HUDEP-2 (cell line): ENCODE data around the gene IGLL5.

Experiments used
- DNase-seq, 76 experiments: peaks; one replicate each; lab custom pipeline; 2025; ENCODE audit not compliant: unreplicated experiment in 76 of 76; lab: John Stamatoyannopoulos, UW

IGLL5 gene

DNA sequence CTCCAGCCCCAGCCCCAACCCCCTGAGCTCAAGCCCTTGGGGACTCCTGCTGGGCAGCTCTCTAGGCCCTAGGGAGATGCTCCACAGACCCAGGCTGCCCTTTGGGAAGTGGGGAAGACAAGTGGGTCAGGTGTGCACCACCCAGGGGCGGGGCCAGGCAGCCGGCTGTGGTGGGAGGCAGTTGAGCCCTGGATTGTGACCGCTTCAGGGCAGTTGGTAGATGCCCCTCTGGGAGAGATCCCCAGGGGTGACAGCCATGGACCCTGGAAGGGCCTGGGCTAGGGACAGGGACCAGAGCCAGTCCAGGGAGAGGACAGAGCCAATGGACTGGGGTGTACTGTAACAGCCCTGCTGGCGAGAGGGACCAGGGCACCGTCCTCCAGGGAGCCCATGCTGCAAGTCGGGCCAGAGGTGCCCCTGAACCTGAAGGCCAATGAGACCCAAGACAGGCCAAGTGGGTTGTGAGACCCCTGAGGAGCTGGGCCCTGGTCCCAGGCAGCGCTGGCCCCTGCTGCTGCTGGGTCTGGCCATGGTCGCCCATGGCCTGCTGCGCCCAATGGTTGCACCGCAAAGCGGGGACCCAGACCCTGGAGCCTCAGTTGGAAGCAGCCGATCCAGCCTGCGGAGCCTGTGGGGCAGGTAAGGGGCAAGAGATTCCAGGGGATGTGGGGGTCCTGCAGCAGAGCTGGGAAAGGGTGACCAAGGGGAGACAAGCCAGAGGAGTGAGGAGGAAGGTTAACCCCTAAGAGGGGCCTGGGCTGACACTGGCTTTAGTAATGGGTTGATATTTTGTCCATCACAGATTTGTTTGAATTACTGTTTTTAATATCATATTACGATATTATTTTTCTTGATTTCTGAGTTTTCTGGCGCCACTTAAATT lies at the start of gene IGLL5:
Gene IGLL5, plus strand, starts transcription at position 196 of the 883 bp plus-strand sequence. Its CDS starts 238 bp downstream, at position 434.
- no peak for DNase-seq

DNA sequence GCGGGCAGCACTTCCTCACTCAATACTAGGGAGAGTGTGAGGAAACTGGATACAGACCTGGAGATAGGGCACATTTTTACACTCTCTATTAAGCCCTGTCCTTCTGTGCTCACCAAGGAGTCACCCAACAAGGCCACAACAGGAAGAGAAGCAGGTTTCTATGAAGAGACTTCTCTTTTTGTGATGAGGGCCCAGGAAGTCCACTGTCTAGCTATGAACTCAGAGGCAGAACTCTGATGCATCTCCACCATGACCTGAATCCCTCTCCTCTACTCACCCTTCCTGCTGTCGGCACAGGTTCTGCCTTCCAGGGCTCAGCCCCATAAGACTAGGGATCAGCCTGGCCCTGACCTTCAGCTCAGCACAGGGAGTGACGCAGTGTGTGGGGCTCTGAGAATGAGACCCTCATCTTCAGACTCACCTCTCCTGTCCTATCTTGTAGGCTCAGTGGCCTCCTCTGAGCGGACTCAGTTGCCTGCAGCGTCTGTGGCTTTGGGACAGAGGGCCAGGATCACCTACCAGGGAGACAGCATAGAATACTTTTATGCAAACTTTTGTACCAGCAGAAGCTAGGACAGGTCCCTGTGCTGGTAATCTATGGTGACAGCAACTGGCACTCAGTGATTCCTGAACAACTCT lies 49.3 kb upstream of the IGLL5 start:
- no peak for DNase-seq

DNA sequence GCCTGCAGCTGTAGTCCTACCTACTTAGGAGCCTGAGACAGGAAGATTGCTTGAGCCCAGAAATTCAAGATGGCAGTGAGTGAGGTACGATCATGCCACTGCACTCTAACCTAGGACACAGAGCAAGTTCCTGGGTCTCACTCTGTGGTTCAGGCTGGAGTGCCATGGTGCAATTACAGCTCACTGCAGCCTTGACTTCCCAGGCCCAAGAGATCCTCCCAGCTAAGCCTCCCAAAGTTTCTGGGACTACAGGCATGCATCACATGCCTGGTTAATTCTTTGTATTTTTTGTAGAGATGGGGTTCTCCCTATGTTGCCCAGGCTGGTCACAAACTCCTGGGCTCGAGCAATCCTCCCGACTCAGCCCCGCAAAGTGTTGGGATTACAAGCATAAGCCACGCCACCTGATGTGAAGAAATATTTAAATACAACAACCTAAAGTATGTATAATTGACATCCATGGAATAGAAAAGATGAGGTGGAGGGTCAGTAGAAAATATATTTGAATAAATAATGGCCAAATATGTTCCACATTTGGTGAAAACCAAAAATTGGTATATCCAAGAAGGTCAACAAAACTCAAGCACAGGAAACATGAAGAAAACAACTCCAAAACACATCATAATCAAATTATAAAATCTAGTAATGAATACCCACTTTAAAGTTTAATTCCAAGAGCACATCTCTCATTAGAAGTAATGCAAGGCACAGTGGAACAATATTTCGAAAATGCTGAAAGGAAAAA lies 47.9 kb upstream of the IGLL5 start:
- DNase-seq, result no peak

DNA sequence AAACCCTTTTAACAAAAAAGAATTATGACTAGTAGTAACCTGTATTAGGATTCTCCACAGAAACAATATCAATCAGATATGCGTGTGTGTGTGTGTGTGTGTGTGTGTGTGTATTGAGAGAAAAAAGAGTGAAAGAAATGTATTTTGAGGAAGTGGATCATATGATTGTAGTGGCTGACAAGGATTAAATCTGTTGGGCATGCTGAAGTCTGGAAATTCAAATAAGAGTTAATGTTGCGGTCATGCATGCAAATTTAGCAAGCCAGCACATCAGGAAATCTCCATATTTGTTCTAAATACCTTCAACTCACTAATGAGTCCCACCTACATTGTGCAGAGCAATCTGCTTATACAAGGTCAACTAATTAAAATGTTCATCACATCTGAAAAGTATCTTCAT lies 46.8 kb upstream of the IGLL5 start:
- DNase-seq, result no peak

DNA sequence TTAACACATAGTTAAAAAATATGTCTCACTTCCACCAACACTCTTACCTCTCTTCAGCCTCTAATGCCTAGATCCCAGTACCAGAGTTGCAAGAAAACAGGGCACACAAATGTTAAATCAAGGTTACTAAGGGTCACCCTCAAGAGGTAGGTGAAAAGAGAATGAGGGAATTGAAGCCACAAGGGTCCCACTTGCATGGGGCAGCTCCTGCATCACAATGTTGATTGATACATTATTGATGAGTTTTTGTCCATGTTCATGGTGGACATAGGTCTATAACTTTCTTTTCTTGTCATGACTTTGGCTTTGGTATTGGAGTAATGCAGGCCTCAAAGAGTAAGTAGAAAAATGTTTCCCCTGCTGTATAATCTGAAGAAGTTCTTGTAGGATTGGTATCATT lies 46.0 kb upstream of the IGLL5 start:
- DNase-seq, result no peak

DNA sequence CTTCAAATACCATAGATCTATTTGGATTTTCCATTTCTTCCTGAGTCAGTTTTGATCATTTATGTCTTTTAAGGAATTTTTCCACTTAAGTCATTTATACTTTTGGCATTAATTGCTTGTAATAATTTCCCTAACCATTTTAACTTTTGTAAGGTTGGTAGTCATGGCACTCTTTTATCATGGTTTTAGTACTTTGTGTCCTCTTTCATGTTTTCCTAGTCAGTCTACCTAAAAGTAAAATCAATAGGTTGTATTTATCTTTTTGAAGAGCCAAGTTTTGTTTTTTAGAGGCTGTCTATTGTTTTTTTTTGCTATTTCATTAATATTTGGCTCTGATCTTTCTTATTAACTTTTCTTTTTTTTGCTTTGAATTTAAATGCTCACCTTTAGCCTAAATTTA lies 45.5 kb upstream of the IGLL5 start:
- no peak for DNase-seq

DNA sequence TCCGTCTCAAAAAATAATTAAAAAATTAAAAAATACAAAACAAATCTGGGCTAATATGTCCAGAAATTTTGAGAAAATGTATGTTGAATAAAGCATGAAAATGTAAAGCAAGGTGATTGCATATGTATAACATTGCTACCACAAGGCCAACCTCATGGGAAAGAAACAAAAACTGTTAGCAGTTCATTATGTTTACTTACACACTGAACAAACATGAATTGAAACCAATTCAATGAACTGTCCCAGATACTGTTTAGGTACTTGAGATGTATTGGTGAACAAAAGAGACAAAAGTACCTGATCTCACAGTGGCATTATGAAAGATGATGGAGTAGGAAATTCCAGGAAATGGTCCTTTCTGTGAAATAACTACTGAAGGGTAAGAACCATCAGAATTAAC lies 43.8 kb upstream of the IGLL5 start:
- no peak for DNase-seq

DNA sequence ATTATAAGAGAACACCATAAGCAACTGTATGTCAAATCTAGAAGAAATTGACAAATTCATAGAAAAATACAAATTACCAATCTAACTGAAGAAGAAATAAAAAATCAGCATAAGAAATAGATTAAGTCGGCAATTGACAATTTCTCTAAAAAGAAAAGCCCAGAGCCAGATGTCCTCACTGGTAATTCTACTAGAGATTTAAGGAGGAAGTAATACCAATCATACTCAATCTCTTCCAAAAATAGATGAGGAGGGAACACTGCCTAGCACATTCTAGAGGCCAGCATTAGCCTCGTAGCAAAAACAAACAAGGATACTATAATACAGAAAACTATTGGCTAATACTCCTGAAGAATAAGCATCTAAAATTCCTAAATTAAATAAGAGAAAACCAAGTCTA lies 40.4 kb upstream of the IGLL5 start:
- no peak for DNase-seq

DNA sequence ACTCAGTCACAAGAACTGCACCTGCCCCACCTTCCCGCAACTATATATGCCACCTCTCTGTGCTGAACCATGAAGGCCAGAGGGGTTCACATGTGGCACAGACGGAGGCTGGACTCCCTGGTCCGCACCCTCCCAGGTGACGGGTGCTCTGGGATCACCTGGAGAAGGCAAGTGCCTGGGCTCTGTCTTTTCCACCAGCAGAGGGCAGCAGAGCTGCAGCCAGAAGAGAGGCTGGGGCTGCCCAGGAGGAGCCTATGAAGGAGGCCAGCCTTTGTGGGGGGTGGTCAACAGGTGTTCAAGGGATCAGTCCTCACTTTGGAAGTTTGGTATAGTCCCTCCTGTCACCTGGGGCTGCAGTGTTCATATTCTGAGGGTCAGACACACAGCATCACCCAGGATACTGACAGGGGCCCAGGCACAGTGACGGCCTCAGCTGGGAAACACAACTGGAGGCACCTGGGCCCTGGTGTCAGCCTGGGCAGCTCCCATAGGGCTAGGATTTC lies 39.2 kb upstream of the IGLL5 start:
- DNase-seq, result peak in 39 of 76 experiments; percentile 1 to 59 (median 25)

DNA sequence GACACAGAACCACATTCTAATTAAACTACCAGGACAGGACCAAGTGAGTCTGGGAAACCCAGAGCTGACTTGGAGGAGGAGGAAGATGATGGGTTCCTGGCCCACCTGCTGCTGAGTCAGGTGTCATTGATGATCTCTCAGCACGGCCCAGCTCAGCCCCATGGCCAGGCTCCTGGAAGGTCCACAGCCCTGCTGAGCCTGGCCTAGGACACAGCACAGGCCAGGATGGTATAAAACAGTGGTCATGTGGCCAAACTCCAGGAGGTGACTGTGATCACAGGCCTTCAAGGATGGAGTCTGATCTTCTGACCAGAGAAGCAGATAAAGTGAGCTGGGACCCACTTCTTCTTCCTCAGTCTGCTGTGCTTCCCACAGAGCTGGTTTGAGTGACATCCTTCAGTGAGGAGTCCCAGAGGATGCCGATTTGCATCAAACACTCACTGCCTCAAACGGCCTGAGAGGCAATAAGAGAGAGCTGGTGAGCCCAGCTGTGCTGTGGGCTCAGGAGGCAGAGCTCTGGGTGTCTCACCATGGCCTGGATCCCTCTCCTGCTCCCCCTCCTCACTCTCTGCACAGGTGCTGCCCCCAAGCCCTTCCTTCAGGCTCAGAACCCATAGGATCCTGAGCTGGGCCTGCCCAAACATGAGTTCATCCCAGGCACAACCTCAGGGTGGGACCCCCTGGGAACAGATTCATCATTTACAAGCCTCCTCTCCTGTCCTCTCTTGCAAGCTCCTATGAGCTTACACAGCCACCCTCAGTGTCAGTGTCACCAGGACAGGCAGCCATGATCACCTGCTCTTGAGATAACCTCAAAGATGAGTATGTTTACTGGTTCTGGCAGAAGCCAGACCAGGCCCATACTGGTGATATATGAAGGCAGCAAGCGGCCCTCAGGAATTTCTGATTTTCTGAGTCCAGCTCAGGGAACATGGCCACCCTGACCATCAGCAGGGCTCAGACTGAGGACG lies 37.7 kb upstream of the IGLL5 start:
- no peak for DNase-seq

DNA sequence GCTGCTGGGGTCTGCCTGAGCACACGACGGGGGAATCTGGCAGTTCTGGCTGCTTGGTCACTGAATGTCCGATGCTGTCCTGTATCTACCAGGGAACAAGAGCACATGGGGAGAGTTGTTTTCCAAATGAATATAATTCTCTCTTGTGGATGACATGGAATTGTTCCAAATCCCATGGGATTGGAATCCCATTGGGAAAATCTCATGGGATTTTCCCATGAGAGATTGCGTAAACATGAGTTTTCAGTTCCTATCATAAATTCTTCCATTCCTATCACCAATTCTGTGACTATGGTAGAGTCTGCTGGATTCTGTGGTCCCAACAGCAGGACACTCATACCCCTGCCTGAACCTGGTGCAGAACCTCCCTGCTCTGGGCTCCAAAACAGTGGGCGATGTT lies 35.6 kb upstream of the IGLL5 start:
- no peak for DNase-seq

DNA sequence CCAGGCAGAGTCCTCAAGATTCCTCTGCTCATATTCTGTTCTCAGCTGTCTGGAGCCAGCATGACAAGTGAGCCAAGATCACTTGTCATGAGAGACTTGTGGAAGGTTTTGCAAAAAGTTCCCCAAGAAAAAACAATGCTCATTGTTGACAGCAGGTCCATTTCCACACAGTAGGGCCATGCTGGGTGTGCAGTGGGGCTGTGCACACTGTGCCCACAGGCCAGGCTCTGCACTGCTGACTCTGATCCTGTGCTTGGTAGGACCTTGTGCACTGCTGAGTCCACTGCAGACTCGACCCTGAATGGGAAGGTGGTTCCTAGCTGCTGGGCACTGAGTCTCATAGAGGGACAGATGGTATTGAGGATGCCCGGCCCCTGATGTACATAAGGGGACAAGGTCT lies 33.9 kb upstream of the IGLL5 start:
- DNase-seq, result no peak

DNA sequence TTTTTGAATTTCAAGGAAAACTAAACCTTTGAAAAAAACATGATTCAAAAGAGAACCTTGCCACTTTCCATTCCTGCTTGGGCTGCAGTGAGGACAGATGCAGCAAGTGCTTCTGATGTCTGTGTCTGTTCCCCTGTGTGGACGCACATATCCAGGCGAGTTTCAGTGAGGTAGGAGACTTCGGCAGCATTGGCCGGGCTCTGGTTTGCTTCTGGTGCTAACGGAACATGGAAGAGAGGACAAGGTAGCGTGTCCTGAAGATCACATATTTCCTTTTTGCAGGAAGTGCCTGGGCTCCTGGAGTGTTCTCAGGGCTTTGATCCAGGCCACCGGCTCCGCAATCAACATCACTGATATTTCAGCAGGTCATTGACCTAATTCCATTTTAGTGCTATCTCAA lies 33.1 kb upstream of the IGLL5 start:
- no peak for DNase-seq

DNA sequence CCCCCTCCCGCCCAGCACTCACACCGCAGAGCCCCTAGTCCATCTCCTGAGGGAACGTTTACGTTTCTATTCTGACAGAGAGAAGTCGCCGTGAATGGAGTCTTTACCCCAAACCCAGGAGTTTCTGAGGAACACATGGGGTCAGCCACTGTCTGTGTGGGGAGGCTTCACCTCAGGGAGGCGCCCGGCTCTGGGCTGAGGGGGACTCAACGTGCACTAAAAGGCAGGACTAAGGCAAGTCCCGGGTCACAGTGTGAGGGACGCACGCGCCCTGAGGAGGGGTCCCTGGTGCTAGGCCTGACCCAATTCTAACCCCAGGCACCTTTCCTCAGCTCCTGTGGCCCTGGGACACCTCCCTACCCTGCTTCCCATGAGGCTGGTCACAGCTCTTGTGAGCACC lies 32.5 kb upstream of the IGLL5 start:
- no peak for DNase-seq

DNA sequence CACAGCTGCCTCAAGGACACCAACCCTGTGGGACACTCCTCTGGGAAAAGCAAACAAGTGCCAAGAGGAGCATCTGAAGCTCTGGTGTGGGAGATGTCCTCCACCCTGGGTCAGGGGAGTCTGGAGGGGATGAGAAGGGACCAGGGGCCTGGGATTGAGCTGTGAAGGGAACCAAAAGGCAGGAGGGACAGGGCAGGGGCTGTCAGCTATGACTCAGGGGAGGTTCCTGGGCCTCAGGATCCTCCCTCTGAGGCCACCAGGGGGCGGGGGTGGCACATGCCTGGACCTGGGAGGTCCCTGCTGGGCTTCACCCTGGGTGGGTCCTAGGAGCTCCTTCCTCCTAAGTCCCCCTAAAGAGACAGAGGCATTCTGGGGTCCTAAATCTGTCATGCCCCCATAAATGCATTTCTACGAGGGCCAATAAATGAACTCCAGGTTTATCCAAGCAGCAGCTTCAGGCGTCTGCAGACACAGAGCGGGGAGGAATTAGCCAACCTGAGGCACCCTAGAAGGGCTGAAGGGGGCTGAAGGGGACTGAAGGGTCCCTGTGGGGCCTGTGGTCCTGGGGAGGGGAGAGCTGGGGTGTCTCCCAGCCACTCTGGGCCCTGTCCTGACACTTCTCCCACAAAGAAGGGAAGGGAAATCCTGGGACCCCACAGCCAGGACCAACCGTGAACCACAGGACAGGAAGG lies 31.9 kb upstream of the IGLL5 start:
- DNase-seq, result peak in 13 of 76 experiments; percentile 1 to 26 (median 12)

DNA sequence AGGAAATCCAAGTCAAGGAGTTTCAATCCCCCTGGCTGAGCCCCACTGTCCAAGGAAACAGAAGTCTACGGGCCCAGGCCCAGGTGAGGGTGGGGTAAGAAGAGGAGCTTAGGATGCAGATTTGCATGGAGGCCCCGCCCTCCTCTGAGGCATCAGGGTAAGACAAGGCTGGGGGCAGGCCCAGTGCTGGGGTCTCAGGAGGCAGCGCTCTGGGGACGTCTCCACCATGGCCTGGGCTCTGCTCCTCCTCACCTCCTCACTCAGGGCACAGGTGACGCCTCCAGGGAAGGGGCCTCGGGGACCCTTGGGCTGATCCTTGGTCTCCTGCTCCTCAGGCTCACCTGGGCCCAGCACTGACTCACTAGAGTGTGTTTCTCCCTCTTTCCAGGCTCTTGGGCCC lies 31.3 kb upstream of the IGLL5 start:
- no peak for DNase-seq

DNA sequence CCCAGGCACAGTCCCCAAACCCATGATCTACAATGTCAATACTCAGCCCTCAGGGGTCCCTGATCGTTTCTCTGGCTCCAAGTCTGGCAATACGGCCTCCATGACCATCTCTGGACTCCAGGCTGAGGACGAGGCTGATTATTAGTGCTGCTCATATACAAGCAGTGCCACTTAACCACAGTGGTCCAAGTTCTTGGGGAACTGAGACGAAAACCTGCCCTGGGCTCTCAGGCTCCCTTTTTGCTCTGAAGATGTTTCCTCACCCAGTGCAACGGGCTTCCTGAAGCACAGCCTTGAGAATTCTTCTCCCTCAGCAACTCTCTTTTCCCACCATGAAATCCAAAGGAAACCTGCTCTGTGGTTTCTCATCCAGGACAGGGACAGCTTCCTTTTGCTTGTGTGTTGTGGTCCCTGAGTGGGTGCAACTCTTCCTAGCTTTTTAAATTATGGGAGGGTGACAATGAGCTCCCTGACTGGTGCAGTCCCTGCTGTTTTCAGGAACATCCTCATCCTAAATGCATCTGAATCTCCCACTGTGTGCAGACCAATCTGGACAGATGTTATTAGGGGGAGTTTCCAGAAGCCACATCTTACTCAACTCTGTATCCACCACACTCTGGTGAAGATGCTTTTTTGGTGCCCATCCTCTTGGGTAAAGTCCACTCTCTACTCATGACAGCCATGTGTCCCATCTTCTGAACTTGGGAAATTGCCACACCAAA lies 30.6 kb upstream of the IGLL5 start:
- no peak for DNase-seq

DNA sequence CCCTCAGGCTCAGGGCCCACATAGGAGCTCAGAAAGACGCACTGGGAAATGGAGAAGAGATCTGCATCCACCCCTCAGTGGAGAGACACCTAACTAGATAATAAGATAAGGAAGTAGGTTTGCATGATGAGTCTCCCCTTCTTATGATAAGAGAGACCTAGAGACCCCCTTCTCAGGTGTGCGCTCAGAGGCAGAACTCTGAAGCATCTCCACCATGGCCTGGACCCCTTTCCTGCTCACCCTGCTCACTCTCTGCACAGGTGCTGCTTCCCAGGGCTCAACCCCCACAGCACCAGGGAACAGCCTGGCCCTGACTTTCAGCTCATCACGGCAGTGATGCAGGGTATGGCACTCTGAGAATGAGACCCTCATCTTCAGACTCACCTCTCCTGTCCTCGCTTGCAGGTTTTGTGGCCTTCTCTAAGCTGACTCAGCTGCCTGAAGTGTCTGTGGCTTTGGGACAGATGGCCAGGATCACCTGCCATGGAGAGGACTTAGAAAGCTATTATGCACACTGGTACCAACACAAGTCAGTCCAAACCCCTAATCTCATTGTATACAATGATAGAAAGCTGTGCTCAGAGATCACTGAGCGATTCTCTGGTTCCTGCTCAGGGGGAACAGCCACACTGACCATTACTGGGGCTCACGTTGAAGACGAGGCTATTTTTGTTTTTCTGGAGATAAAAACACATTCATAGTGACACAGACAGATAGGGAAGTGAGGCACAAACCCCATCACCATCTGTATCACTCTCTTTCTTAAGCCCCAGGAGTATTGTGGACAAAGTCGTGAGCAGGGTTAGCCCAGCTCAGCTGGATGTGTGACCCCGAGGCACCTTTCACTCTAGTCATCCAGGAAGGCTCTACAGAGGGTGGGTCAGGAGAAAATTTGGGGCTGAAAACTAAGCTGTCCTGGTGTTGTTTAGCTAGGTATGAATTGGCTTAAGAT lies 29.7 kb upstream of the IGLL5 start:
- DNase-seq, result no peak
